CD4-positive, alpha-beta T cell (primary cell): Measurements from ENCODE around the gene LAMA2. TPM values are rescaled to one million over a fixed set of nuclear protein-coding genes. Genes with fewer than 3 reads are reported as not detected.

Experiments
- ATAC-seq: fragments of 200-7000 bp; cut with Tn5 transposase; one replicate; pipeline ENCODE4 v1.10.0; 2022; ENCODE audit warnings: mild to moderate bottlenecking; ENCODE audit not compliant: poor library complexity
- CTCF ChIA-PET: fragments of 350-600 bp; sonication (Branson Sonifier 250); formaldehyde crosslinking; loops from one replicate; lab custom pipeline; 2021; ENCODE audit warnings: antibody characterized with exemption, inconsistent platforms; lab: Charles Lee
- POLR2A ChIA-PET: fragments of 350-600 bp; sonication (Branson Sonifier 250); formaldehyde crosslinking; loops from one replicate; lab custom pipeline; 2021; ENCODE audit warnings: antibody characterized with exemption, inconsistent platforms; lab: Charles Lee
- DNase-seq, 14 experiments: peaks; one replicate each; pipeline ENCODE4 v3.0.0-alpha.2; 2013 to 2020; ENCODE audit warnings: mixed read lengths in 2 of 14
- H3K27ac ChIP-seq, 2 donors: one replicate each; pipeline versions ENCODE4 v1.5.1 to v1.7.0; 2013; ENCODE audit warnings: low read length in 2 of 2, low read depth in 1 of 2, mild to moderate bottlenecking in 1 of 2
- H3K27me3 ChIP-seq, 2 experiments: 1 replicate in 1 of 2; 2 replicates in 1 of 2; pipeline versions ENCODE4 v1.6.1 to v1.7.0; 2013; ENCODE audit warnings: low read length in 2 of 2, control low read depth in 1 of 2, mild to moderate bottlenecking in 1 of 2, moderate library complexity in 1 of 2; ENCODE audit not compliant: insufficient read depth in 2 of 2, control insufficient read depth in 1 of 2
- H3K36me3 ChIP-seq: one replicate; pipeline ENCODE4 v1.6.1; 2013; ENCODE audit warnings: low read length, control low read depth; ENCODE audit not compliant: insufficient read depth
- H3K4me1 ChIP-seq: one replicate; pipeline ENCODE4 v1.6.1; 2013; ENCODE audit warnings: low read length, control low read depth; ENCODE audit not compliant: insufficient read depth
- H3K4me3 ChIP-seq: one replicate; pipeline ENCODE4 v1.5.1; 2013; ENCODE audit warnings: mild to moderate bottlenecking, low read length, moderate library complexity
- H3K9me3 ChIP-seq, 2 experiments: 1 replicate in 1 of 2; 2 replicates in 1 of 2; pipeline versions ENCODE4 v1.6.1 to v1.7.0; 2013; ENCODE audit warnings: low read length in 2 of 2, mild to moderate bottlenecking in 2 of 2, control low read depth in 1 of 2, moderate library complexity in 1 of 2; ENCODE audit not compliant: control insufficient read depth in 1 of 2, insufficient read depth in 1 of 2
- H3K27ac Mint-ChIP-seq: one replicate; pipeline ENCODE4 v1.8.0; 2020; ENCODE audit warnings: mixed read lengths
- H3K27me3 Mint-ChIP-seq: one replicate; pipeline ENCODE4 v1.8.0; 2021; ENCODE audit warnings: mixed read lengths
- H3K36me3 Mint-ChIP-seq: one replicate; pipeline ENCODE4 v1.8.0; 2021; ENCODE audit warnings: low read depth, mixed read lengths
- H3K4me1 Mint-ChIP-seq: one replicate; pipeline ENCODE4 v1.8.0; 2021; ENCODE audit warnings: low read depth, mixed read lengths
- H3K4me3 Mint-ChIP-seq: one replicate; pipeline ENCODE4 v1.8.0; 2020; ENCODE audit warnings: mild to moderate bottlenecking, mixed read lengths
- H3K9me3 Mint-ChIP-seq: one replicate; pipeline ENCODE4 v1.8.0; 2020; ENCODE audit warnings: mixed read lengths
- CTCF ChIP-seq: fragments of 200-600 bp; IDR thresholded peaks from one replicate; pipeline ENCODE4 v1.8.0; 2022; ENCODE audit warnings: antibody characterized with exemption, mild to moderate bottlenecking
- intact Hi-C, 2 experiments: fragments of 100-400 bp; cut with DNase I in 1 of 2; cut with micrococcal nuclease in 1 of 2; formaldehyde crosslinking; loops; one replicate each; pipeline versions ENCODE4 v1.15.1 to v1.9.0; 2023 to 2025; cut with DNase I, micrococcal nuclease
- total RNA-seq, 174 experiments: library from RNA in 2 of 174; stranded (reverse) in 2 of 174; gene quantifications; one replicate each; pipeline ENCODE4 v1.2.3 and lab custom pipeline; 2021 to 2026

The LAMA2 gene
- total RNA-seq, 2 experiments from 2014 or later = 0.05 to 0.06 TPM

GRCh38 chr6:129115471-129115870 lies 232.5 kb downstream of the LAMA2 start:
- Histone ChIP-seq H3K4me3 (no peak overlapping the region), H3K4me1 (no peaks in the 10 kb centered on the region), H3K27me3 (no peaks in the 10 kb centered on the region), H3K9me3 (no peaks in the 10 kb centered on the region), H3K27ac (no peak overlapping the region), H3K36me3 (no peaks in the 10 kb centered on the region)
- Mint-ChIP-seq H3K27me3 (peaks cover 10% of the 10 kb centered on the region), H3K4me3 (no peak overlapping the region), H3K27ac (no peak overlapping the region), H3K9me3 (no peaks in the 10 kb centered on the region), H3K4me1 (no peaks in the 10 kb centered on the region), H3K36me3 (no peaks in the 10 kb centered on the region)
- DNase-seq (no peak), ATAC-seq (no peak)
- POLR2A ChIA-PET = no interaction called here
- intact Hi-C loops = no loop called here
- CTCF ChIA-PET = interaction anchor here (0.9 kb wide), 1 partner anchor 8 kb away, joined by 3 read pairs; no protein-coding TSS in a partner anchor
- no peak for TF ChIP-seq CTCF

GRCh38 chr6:129117355-129117754 lies 234.4 kb downstream of the LAMA2 start:
- intact Hi-C loops = no loop called here
- TF ChIP-seq CTCF = no peak
- Mint-ChIP-seq H3K27ac (no peak overlapping the region), H3K36me3 (no peaks in the 10 kb centered on the region), H3K9me3 (no peaks in the 10 kb centered on the region), H3K27me3 (peaks cover 9% of the 10 kb centered on the region), H3K4me3 (no peak overlapping the region), H3K4me1 (no peaks in the 10 kb centered on the region)
- DNase-seq (no peak), ATAC-seq (no peak)
- Histone ChIP-seq H3K27me3 (no peaks in the 10 kb centered on the region), H3K4me1 (no peaks in the 10 kb centered on the region), H3K9me3 (no peaks in the 10 kb centered on the region), H3K36me3 (no peaks in the 10 kb centered on the region), H3K27ac (no peak overlapping the region), H3K4me3 (no peak overlapping the region)
- ChIA-PET POLR2A (no interaction called here), CTCF (no interaction called here)

GRCh38 chr6:129120856-129121638 lies 238.1 kb downstream of the LAMA2 start:
- Histone ChIP-seq H3K9me3 (no peaks in the 10 kb centered on the region), H3K27me3 (no peaks in the 10 kb centered on the region), H3K4me1 (no peaks in the 10 kb centered on the region), H3K4me3 (no peak overlapping the region), H3K27ac (no peak overlapping the region), H3K36me3 (no peaks in the 10 kb centered on the region)
- H3K9me3 Mint-ChIP-seq = no peaks in the 10 kb centered on the region
- H3K36me3 Mint-ChIP-seq = no peaks in the 10 kb centered on the region
- no peaks in the 10 kb centered on the region for H3K4me1 Mint-ChIP-seq
- H3K4me3 Mint-ChIP-seq = no peak overlapping the region
- POLR2A ChIA-PET = no interaction called here
- CTCF ChIA-PET = no interaction called here
- DNase-seq (no peak), ATAC-seq (no peak)
- no peak for TF ChIP-seq CTCF
- intact Hi-C loops = no loop called here
- H3K27me3 Mint-ChIP-seq = peaks cover 5% of the 10 kb centered on the region
- no peak overlapping the region for H3K27ac Mint-ChIP-seq
